Fibroblast of the aortic adventitia (primary cell): ENCODE results near the gene CCNE1. TPM values are rescaled to one million over a fixed set of nuclear protein-coding genes. Genes with fewer than 3 reads are reported as not detected.
A peak's percentile ranks its signal among the peaks of the same experiment; 100 is the strongest.

Source experiments
- DNase-seq: peaks from one replicate; pipeline ENCODE4 v3.0.0-alpha.2; 2010; ENCODE audit warnings: low read depth
- H3K4me3 ChIP-seq: 2 replicates; pipeline ENCODE4 v1.5.1; 2011; ENCODE audit warnings: low read depth, mild to moderate bottlenecking, control low read depth, low read length, moderate library complexity
- total RNA-seq: library from RNA; depleted of rRNA; stranded (reverse); fragments of >200 nt; gene quantifications from 2 replicates; pipeline ENCODE4 v1.2.3, GENCODE V29; 2012; ENCODE audit warnings: low replicate concordance
- TF ChIP-seq, protein P1 (sequence below): IDR thresholded peaks from 2 replicates; pipeline ENCODE4 v1.5.1; 2011; ENCODE audit warnings: mild to moderate bottlenecking, low read length, control low read depth, inconsistent platforms; ENCODE audit not compliant: insufficient read depth

CCNE1 gene
- total RNA-seq, 1 donor: 5.6 TPM

DNA sequence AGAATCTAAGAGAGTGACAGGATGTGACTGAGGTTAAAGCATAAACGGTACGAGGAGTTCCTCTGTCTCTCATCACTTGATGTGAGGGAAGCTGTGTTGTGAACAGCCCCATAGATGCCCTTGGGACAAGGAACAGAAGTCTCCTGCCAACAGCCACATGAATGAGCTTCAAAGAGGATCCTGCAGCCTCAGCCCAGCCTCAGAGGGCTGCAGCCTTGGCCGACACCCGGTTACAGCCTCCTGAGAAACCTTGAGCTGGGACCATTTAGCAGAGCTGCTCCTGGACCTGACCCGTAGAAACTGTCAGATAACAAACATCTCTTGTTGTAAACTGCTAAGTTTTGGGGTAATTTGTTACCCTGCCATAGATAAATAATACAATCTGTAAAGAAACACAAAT lies 54.2 kb downstream of the CCNE1 start:
- DNase-seq: no peak
- no peak overlapping the region for H3K4me3 ChIP-seq
- TF ChIP-seq, protein P1, sequence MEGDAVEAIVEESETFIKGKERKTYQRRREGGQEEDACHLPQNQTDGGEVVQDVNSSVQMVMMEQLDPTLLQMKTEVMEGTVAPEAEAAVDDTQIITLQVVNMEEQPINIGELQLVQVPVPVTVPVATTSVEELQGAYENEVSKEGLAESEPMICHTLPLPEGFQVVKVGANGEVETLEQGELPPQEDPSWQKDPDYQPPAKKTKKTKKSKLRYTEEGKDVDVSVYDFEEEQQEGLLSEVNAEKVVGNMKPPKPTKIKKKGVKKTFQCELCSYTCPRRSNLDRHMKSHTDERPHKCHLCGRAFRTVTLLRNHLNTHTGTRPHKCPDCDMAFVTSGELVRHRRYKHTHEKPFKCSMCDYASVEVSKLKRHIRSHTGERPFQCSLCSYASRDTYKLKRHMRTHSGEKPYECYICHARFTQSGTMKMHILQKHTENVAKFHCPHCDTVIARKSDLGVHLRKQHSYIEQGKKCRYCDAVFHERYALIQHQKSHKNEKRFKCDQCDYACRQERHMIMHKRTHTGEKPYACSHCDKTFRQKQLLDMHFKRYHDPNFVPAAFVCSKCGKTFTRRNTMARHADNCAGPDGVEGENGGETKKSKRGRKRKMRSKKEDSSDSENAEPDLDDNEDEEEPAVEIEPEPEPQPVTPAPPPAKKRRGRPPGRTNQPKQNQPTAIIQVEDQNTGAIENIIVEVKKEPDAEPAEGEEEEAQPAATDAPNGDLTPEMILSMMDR: no peak

DNA sequence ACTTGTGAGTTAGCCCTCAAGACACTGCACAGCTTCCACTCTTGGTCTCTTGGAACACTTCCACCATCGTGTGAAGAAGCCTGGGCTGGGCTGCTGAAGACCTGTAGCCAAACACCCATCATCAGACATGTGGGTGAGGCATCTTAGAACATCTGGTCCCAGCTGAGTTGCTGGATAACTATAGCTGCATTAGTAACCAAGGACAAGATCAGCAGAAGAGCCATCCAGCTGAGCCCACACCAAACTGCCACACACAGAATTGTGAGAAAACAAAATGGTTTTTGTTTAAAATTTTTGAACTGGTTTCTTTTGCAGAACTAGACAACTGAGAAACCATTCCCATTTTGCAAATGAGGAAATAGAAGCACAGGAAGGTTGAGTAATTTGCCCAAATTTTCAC lies 56.2 kb downstream of the CCNE1 start:
- TF ChIP-seq, protein P1: no peak
- DNase-seq: no peak

DNA sequence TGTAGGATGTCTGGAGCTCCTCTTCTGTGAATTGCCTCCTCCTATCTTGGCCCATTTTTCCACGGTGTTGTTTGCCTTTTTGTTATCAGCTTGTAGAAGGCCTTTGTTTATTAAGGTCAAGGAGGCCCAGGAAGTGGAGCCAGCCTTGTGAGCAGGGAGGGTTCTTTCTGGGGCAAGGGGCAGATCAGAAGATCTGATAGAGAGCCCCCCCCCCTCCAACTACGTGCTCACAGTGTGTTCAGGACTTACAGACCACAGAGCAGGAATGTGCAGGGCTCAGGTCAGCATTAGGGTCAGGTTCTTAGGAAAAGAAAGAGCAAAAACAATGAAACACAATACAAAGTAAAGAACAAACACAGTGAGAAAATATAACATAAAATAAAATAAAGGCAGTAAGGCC lies 59.4 kb downstream of the CCNE1 start:
- no peak overlapping the region for H3K4me3 ChIP-seq
- TF ChIP-seq, protein P1: no peak
- no peak for DNase-seq

More for the DNA sequence above, 56.2 kb downstream of the CCNE1 start:
- no peak overlapping the region for H3K4me3 ChIP-seq

DNA sequence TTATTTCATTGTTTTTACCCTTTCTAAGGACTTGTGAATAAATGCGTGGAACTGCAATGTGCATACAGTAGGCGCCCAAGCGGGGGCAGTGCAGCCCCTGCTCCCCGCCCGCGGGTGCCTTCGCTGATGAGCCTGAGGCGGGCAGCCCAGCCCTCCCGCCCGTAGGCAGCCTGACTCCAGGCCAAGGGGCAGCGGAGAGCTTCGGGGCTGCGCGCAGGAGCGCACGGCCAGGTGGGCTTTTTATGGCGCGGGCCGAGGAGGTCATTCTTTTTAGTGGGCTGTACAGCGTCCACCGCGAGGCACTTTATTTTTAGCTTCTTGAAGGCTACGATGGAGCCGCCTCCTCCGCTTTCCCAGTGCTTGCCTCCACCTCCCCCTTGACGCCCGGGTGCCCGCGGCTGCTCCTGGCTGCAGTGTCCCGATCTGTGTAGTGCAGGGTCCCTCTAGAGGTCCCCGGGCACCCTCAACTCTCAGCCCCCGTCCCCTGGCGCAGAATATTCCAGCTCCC lies 60.5 kb downstream of the CCNE1 start:
- H3K4me3 ChIP-seq: no peak overlapping the region
- TF ChIP-seq, protein P1: no peak
- DNase-seq: no peak

DNA sequence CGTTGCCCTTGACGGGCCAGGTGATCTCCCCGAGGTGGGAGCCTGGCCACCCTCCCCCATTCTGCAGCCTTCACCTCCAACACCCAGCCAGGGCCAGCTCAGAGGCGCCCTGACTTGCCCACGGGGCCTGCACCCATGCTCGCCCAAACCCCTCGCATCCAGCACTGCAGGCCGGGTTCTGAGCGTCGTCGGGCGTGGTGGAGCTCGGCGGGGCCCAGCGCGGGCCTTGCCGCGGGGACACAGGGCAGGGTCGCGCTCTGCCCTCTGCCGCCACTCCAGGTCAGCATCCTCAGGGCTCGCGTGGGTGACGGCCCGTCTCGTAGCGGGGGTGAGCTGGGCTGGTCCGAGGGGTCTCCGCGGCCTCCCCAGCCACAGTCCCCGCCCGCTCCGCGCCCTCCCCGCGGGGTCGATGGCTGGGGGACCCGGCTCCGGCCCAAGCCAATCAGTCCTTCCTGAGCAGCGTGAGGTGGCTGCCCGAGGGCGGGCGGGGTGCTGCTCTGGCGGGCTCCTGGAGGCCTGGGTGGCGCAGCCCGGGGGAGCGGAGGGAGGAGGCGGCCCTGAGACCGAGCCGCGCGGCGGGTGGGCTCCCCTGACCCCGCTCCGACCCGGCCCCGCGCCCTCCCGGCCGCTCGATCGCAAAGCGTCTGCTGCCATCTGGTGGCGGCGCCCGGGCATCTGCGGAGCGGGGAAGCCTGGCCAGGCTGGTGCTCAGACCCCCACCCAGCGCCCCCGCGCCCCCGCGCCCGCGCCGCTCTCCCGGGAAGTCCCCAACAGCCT lies 61.4 kb downstream of the CCNE1 start:
- TF ChIP-seq, protein P1: peak; percentile 63
- H3K4me3 ChIP-seq: peak overlapping the region; percentile 54
- no peak for DNase-seq

Other genes with a start within 250 kb of the CCNE1 start
- 46.5 and 76.6 TPM in 2 replicates for gene POP4, start 205.7 kb upstream of the CCNE1 start, total RNA-seq
- 29.4 and 49.8 TPM in 2 replicates for gene PLEKHF1, start 146.5 kb upstream of the CCNE1 start, total RNA-seq
- 10.1 and 24.0 TPM in 2 replicates for gene C19orf12, start 96.7 kb upstream of the CCNE1 start, total RNA-seq
- gene URI1, start 130.2 kb downstream of the CCNE1 start, total RNA-seq: 63.8 and 103 TPM in 2 replicates